T-helper 17 cell (primary cell): ENCODE data around the gene POGLUT3. TPM values are rescaled to one million over a fixed set of nuclear protein-coding genes. Genes with fewer than 3 reads are reported as not detected.

ENCODE experiments used
- ATAC-seq: fragments of 150-1000 bp; cut with Tn5 transposase; 2 replicates; pipeline ENCODE4 v1.10.0; 2021; ENCODE audit warnings: mild to moderate bottlenecking, moderate library complexity
- DNase-seq, 3 donors: peaks; one replicate each; pipeline versions ENCODE4 v3.0.0 to v3.0.0-alpha.2; 2020 to 2021
- H3K9me3 ChIP-seq: one replicate; pipeline ENCODE4 v1.7.0; 2013; ENCODE audit warnings: low read length, mild to moderate bottlenecking; ENCODE audit not compliant: control insufficient read depth, poor library complexity, severe bottlenecking
- H3K27ac Mint-ChIP-seq: one replicate; pipeline ENCODE4 v1.8.0; 2022; ENCODE audit warnings: mild to moderate bottlenecking, moderate library complexity, mixed read lengths
- H3K27me3 Mint-ChIP-seq: one replicate; pipeline ENCODE4 v1.8.0; 2022; ENCODE audit warnings: mixed read lengths
- H3K36me3 Mint-ChIP-seq: one replicate; pipeline ENCODE4 v1.8.0; 2022; ENCODE audit warnings: low read depth, mixed read lengths
- H3K4me1 Mint-ChIP-seq: one replicate; pipeline ENCODE4 v1.8.0; 2022; ENCODE audit warnings: mild to moderate bottlenecking, mixed read lengths
- H3K4me3 Mint-ChIP-seq: one replicate; pipeline ENCODE4 v1.8.0; 2022; ENCODE audit warnings: mild to moderate bottlenecking, moderate library complexity, mixed read lengths
- total RNA-seq, 4 donors: library from RNA in 2 of 4; stranded (reverse) in 2 of 4; gene quantifications; one replicate each; pipeline ENCODE4 v1.2.3 and lab custom pipeline; 2022 to 2026

Gene POGLUT3
- total RNA-seq, 2 donors from 2014 or later, result 5.5 to 7.7 TPM

GRCh38 chr11:108522318-108522717, 24.1 kb upstream of the POGLUT3 start:
- Mint-ChIP-seq H3K36me3 (peaks cover 3% of the 10 kb centered on the region), H3K4me3 (no peak overlapping the region), H3K27me3 (no peaks in the 10 kb centered on the region), H3K4me1 (no peaks in the 10 kb centered on the region), H3K27ac (no peak overlapping the region)
- ATAC-seq, result no peak
- DNase-seq, result no peak
- no peaks in the 10 kb centered on the region for H3K9me3 ChIP-seq

- H3K9me3 ChIP-seq, result no peaks in the 10 kb centered on the region
- Mint-ChIP-seq H3K27me3 (peaks cover 5% of the 10 kb centered on the region), H3K4me3 (no peak overlapping the region), H3K27ac (no peak overlapping the region), H3K4me1 (no peaks in the 10 kb centered on the region), H3K36me3 (peaks cover 3% of the 10 kb centered on the region)
- DNase-seq, result no peak
- ATAC-seq, result no peak
Measured at GRCh38 chr11:108518581-108518980, 20.4 kb upstream of the POGLUT3 start.

DNA sequence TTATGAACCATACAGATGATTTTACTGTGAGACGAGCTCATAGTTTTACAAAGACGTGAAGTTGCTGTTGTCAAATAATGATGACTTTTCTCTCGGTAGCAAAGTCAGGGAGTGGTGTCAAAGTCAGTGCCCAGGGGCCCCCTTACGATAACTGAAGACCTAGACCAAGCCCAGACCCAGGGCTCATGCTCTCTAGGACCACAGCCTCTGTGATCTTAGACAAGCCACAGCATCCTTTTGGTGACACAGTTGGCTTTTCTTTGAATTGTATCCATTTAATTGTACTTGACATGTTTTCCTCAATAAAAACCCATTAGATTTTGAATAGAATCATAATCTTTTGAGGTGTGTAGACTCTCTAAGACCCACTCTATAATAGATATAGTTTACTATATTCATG, 17.9 kb upstream of the POGLUT3 start:
- Mint-ChIP-seq H3K27me3 (peaks cover 7% of the 10 kb centered on the region), H3K4me1 (no peaks in the 10 kb centered on the region), H3K27ac (no peak overlapping the region), H3K4me3 (no peak overlapping the region), H3K36me3 (peaks cover 3% of the 10 kb centered on the region)
- no peak for DNase-seq
- ATAC-seq, result no peak
- H3K9me3 ChIP-seq, result no peaks in the 10 kb centered on the region

- H3K9me3 ChIP-seq, result no peaks in the 10 kb centered on the region
- Mint-ChIP-seq H3K27ac (no peak overlapping the region), H3K4me1 (no peaks in the 10 kb centered on the region), H3K4me3 (no peak overlapping the region), H3K27me3 (peaks cover 21% of the 10 kb centered on the region), H3K36me3 (no peaks in the 10 kb centered on the region)
- ATAC-seq, result no peak
- DNase-seq, result no peak
Measured at GRCh38 chr11:108512708-108513107, 14.5 kb upstream of the POGLUT3 start.

DNA sequence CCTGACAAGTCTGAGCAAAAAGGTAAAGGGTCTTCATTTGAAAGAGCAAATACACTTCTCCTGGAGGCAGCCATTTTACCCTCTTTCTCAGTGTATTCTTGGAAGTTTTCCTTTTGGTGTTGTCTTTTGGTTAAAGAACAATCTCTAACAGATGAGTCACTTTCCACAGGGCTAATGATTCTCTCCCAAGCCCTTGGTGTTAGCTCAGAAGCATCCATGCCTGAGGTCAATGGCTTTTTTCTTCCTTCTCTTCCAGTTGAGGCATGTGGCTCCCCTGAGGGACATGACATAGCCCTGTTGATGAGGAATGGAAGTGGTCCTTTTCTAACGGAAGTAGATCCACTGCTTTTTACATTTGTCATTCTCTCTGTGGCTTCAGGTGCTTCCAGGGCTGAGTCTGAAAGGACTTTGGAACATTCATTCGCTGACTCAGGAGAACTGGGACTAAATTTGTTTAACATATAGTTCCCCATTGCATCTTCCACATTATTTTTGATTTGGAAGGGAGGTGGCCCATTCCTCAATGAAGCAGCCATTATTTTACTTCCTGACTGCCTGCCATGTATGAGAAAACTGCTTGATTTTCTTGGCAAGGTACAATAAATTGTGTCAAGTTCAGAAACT, 13.8 kb upstream of the POGLUT3 start:
- DNase-seq (no peak), ATAC-seq (no peak)
- Mint-ChIP-seq H3K27ac (no peak overlapping the region), H3K27me3 (peaks cover 21% of the 10 kb centered on the region), H3K36me3 (no peaks in the 10 kb centered on the region), H3K4me3 (no peak overlapping the region), H3K4me1 (no peaks in the 10 kb centered on the region)
- no peaks in the 10 kb centered on the region for H3K9me3 ChIP-seq

DNA sequence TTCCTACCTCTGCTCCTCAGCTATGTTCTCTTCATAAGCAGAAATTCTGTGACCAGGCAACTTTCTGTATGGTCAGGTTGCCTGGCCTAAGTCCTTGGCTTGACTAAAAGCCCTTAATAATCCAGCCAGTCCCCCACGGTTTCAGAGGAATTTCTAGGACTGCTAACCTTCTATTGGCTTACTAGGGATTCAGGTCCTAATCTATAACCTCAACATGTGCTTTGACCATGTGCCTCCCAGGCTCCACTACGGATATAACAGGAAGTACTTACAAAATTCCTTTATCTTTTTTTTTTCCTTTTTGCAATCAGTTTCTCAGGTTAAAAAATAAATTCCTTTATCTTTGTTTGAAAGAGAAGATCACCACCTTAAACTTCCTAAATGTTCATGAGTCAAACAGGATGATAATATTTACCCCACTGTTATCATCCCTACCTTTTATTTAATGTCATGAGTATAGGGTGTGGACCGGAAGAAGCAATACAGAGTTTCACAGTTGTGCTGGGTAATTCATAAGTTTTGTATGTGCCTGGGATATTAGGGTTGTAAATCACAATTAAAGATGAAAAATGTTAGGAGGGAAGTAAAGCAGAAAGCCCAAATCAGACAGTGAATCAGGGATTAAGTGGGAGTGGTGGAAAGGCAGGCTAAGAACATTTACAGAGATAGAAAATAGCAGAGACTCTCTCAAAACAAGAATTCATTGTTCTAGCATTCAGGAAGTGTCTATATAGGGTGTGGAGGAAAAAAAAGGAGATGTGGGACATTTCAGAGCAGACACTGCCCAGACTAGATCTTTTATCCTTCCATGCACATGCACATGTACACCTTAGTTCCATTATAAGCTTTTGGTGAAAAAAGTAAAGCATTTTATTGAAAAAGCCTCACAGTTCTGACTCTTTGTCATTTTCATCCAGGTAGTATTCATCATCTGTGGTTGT, 10.7 kb upstream of the POGLUT3 start:
- no peaks in the 10 kb centered on the region for H3K9me3 ChIP-seq
- no peak for DNase-seq
- Mint-ChIP-seq H3K27me3 (peaks cover 18% of the 10 kb centered on the region), H3K4me1 (no peaks in the 10 kb centered on the region), H3K36me3 (no peaks in the 10 kb centered on the region), H3K27ac (no peak overlapping the region), H3K4me3 (no peak overlapping the region)
- no peak for ATAC-seq

GRCh38 chr11:108501396-108501795, 3.2 kb upstream of the POGLUT3 start:
- Mint-ChIP-seq H3K4me3 (no peak overlapping the region), H3K27me3 (no peaks in the 10 kb centered on the region), H3K4me1 (peaks cover 15% of the 10 kb centered on the region), H3K27ac (no peak overlapping the region), H3K36me3 (no peaks in the 10 kb centered on the region)
- ATAC-seq (no peak), DNase-seq (no peak)
- H3K9me3 ChIP-seq, result no peaks in the 10 kb centered on the region

DNA sequence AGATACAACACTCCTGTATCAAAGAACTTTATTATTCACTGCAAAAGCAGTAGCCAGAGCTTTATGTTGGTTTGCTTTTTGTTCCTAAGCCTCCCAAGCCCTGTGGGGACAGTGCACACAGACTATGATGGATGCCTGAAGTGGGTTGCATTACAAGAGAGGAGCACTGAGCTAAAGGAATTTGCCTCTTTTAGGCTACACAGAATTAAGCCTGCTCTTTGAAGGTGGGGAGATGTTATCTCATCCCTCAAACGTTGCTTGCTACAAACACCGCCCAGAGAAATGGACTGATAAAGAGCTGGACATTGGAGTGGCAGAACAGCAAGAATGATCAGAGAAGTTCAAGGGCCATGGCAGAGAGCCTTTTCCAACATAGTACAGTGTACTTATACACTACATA, 2.5 kb upstream of the POGLUT3 start:
- Mint-ChIP-seq H3K4me3 (no peak overlapping the region), H3K27ac (no peak overlapping the region), H3K4me1 (peaks cover 15% of the 10 kb centered on the region), H3K36me3 (no peaks in the 10 kb centered on the region), H3K27me3 (no peaks in the 10 kb centered on the region)
- H3K9me3 ChIP-seq, result no peaks in the 10 kb centered on the region
- no peak for ATAC-seq
- DNase-seq, result no peak

DNA sequence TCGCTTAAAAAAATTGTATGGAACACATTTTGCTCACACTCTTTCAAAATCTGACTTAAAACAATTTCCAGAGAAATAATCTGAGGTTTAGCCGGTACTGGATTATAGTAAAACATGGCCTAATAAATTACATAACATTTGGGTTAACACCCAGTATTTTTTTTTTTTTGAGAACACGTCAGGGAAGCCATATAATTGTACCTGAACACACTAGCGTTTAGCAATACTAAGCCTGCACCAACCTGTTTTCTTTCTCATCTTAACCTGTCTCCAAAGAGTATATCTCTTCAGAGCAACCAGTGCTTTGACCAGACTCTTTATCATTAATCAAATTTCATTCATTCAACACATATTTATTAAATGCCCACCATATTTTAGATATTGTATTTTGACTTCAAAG, 2.0 kb upstream of the POGLUT3 start:
- ATAC-seq (no peak), DNase-seq (no peak)
- Mint-ChIP-seq H3K27me3 (no peaks in the 10 kb centered on the region), H3K36me3 (no peaks in the 10 kb centered on the region), H3K4me3 (no peak overlapping the region), H3K27ac (no peak overlapping the region), H3K4me1 (peaks cover 15% of the 10 kb centered on the region)
- H3K9me3 ChIP-seq, result no peaks in the 10 kb centered on the region

- peak overlapping the region; percentile 97 for H3K27ac Mint-ChIP-seq
- no peaks in the 10 kb centered on the region for H3K27me3 Mint-ChIP-seq
- no peaks in the 10 kb centered on the region for H3K9me3 ChIP-seq
- ATAC-seq (no peak), DNase-seq (no peak)
- peak overlapping the region; percentile 87 for H3K4me3 Mint-ChIP-seq
- H3K36me3 Mint-ChIP-seq, result no peaks in the 10 kb centered on the region
- H3K4me1 Mint-ChIP-seq, result peaks cover 17% of the 10 kb centered on the region
Measured at GRCh38 chr11:108498816-108499408, 728 bp upstream of the POGLUT3 start.

DNA sequence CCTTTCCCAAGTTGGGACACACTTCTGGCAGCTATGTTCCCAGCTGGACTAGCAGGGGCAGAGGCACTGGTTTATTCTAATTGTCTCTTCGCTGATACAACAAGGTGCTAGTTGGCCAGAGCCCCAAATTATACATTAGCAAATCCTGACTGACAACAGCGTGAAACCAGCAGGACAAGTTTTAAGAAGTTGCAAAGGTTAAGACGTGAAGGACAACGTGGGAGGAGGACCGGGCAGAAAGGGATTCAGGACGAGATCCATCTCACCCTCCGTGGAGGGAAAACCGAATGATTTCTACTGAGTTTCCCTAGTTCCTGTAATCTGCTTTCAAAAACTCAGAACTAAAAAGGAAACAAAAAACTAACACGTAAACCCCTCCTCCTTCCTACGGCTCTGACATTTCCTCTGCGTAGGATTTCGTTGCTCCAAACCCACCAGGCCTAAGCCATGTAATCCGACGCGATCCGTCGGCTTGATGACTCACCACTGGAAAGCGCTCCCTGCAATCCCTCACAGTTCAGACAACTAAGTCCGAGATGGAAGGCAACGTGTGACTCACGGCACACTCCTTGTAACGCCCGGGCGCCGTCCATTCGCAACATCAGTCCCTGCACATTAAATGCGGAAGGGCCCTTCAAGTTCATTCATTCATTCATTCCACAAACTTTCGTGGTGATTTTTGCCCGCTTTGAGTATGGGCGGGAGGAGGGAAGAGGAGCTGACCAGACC, 703 bp downstream of the POGLUT3 start:
- no peaks in the 10 kb centered on the region for H3K36me3 Mint-ChIP-seq
- no peaks in the 10 kb centered on the region for H3K27me3 Mint-ChIP-seq
- peak; percentile 21 to 68 (median 41) for DNase-seq

GRCh38 chr11:108496643-108497256, 1.4 kb downstream of the POGLUT3 start:
- Mint-ChIP-seq H3K27me3 (no peaks in the 10 kb centered on the region), H3K4me1 (peaks cover 18% of the 10 kb centered on the region)

More for the DNA sequence above, 703 bp downstream of the POGLUT3 start:
- ATAC-seq, result peak; percentile 90
- no peaks in the 10 kb centered on the region for H3K9me3 ChIP-seq
- H3K27ac Mint-ChIP-seq, result peak overlapping the region; percentile 97
- H3K4me3 Mint-ChIP-seq, result peak overlapping the region; percentile 97
- peaks cover 18% of the 10 kb centered on the region for H3K4me1 Mint-ChIP-seq

More at GRCh38 chr11:108496643-108497256, 1.4 kb downstream of the POGLUT3 start:
- no peaks in the 10 kb centered on the region for H3K9me3 ChIP-seq
- H3K27ac Mint-ChIP-seq, result peak overlapping the region; percentile 97
- ATAC-seq (no peak), DNase-seq (no peak)
- peak overlapping the region; percentile 97 for H3K4me3 Mint-ChIP-seq
- no peaks in the 10 kb centered on the region for H3K36me3 Mint-ChIP-seq
